Measurements from ENCODE around the gene SLC38A7.

DNA sequence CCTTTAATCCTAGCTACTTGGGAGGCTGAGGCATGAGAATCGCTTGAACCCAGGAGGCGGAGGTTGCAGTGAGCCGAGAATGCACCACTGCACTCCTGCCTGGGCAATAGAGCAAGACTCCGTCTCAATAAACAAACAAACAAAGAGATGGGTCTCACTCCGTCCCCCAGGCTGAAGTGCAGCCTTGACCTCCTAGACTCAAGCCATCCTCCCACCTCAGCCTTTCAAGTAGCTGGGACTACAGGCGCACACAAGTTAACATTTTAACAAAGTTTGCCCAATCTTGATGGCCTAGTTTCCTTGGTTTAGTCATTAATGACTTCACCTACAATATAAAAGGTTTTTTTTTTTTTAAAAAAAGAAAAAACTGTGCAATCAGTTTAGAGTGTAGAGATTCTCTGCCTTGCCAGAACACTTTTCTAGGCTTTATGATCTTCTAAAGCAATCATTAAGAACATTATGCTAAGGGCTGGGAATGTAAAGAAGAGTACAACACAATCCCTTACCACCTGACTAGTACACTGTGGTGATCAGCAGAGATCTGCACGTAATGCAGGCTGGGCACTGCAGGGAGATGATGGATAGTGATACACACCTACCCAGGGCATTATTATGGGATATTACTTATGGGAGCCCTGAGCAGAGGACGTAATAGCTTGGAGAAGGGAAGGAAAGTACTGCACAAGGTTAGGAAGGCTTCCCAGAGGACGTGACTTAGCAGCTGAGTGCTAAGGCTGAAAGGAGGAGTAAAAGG lies 42.6 kb upstream of the SLC38A7 start:
- no peak for TF ChIP-seq POLR2A (IDR thresholded peaks at IDR 0.05)
- TF ChIP-seq, protein P1, sequence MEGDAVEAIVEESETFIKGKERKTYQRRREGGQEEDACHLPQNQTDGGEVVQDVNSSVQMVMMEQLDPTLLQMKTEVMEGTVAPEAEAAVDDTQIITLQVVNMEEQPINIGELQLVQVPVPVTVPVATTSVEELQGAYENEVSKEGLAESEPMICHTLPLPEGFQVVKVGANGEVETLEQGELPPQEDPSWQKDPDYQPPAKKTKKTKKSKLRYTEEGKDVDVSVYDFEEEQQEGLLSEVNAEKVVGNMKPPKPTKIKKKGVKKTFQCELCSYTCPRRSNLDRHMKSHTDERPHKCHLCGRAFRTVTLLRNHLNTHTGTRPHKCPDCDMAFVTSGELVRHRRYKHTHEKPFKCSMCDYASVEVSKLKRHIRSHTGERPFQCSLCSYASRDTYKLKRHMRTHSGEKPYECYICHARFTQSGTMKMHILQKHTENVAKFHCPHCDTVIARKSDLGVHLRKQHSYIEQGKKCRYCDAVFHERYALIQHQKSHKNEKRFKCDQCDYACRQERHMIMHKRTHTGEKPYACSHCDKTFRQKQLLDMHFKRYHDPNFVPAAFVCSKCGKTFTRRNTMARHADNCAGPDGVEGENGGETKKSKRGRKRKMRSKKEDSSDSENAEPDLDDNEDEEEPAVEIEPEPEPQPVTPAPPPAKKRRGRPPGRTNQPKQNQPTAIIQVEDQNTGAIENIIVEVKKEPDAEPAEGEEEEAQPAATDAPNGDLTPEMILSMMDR (IDR thresholded peaks at IDR 0.05), result no peak
